ENCODE results near the gene PSMD1. TPM values are rescaled to one million over a fixed set of nuclear protein-coding genes. Genes with fewer than 3 reads are reported as not detected.
"Not testable (repeated sequence)": the region's sequence is repeated elsewhere in the genome, so short reads cannot be mapped to it uniquely, and the experiment has no call there.

PSMD1 gene
- total RNA-seq, 2 donors from 2014 or later, result 64.2 to 66.8 TPM

DNA sequence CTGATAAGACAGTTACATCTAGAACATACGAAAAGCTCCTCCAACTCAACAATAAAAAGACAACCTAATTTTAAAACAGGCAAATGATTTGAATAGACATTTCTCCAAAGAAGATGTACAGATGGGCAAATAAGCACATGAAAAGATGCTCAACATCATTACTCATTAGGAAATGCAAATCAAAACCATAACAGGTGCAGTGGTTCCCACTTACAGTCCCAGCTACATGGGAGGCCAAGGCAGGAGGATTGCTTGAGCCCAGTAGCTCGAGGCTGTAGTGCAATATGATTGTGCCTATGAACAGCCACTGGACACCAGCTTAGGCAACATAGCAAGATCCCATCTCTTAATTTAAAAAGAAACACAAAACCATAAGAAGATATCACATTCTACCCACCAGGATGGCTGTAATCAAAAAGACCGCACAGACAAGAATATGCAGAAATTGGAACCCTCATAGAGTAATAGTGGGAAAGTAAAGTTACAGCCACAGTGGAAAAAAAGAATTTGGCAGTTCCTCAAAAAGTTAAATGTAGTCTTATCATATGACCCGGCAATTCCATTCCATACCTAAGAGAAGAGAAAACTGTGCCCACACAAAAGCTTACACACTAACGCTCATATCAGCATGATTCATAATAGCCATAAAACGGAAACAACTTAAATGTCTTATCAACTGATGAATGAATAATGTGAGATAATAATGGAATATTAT, 111.2 kb downstream of the PSMD1 start:
- H3K4me1 Mint-ChIP-seq (ENCODE audit: low read depth), result peaks cover 24% of the 10 kb centered on the region
- H3K9me3 Mint-ChIP-seq, result no peaks in the 10 kb centered on the region
- no peak for DNase-seq
- peak; percentile 25 to 62 for ATAC-seq (replicated peaks in 1 of 2)
- peaks cover 8 to 23% of the 10 kb centered on the region in 2 donors for H3K36me3 Mint-ChIP-seq (ENCODE audit: insufficient read depth in 2 of 2)
- peak overlapping the region in 1 of 2 donors; percentile 19 for H3K4me3 Mint-ChIP-seq
- H3K27ac Mint-ChIP-seq, result peak overlapping the region; percentile 33
- H3K27me3 Mint-ChIP-seq (ENCODE audit: low read depth), result no peaks in the 10 kb centered on the region

DNA sequence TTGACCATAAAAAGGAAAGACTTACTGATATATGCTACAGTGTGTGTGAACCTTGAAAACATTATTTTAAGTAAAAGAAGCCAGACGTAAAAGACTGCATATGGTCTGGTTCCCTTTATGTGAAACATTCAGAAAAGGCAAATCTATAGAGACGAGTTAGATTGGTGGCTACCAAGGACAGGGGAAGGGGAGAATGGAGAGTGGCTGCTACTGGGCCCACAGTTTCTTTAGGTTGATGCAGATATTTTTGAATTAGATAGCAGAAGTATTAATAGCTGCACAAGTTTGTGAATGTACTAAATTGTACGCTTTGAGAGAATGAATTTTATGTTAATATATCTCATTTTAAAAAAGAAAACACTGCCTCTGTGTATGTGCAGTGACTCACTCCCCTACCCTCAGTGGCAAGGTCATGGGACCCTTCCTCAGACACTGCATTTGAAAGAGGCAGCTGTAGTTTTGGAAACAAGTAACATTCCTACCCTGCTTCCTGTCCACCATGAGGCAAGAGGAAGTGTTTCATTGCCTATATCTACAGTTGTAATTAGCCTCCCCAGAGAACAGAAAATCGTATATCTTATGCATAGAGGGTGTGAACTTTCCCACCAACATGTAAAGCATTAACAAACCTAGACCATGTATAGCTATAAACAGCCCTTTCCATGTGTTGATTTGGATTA, 111.9 kb downstream of the PSMD1 start:
- DNase-seq (no peak), ATAC-seq (replicated peaks in 1 of 2) (peak in 1 of 2 donors; percentile 9)
- Mint-ChIP-seq H3K4me3 (no peak overlapping the region), H3K36me3 (ENCODE audit: insufficient read depth in 2 of 2) (peaks cover 8 to 23% of the 10 kb centered on the region in 2 donors), H3K4me1 (ENCODE audit: low read depth) (peaks cover 24% of the 10 kb centered on the region), H3K27ac (peak overlapping the region; percentile 52), H3K9me3 (no peaks in the 10 kb centered on the region), H3K27me3 (ENCODE audit: low read depth) (no peaks in the 10 kb centered on the region)

DNA sequence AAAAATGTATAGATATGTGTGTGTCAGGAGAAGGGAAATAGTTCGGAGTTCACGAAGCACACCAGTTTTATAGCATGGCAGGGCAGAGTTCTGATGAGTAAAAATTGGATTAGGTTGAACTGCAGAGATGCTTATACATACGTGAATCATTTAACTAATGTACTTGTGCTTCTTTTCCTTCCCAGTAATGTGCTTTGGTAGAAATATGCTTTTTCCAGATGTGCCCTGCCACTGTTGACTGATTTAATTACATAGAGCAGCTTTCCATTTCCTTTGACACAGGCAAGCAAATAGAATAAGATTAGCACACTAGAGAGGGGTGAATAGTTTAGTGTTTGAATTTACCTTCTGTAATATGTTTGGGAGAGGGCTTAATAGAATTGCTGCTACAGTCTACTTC, 112.8 kb downstream of the PSMD1 start:
- no peak overlapping the region for H3K4me3 Mint-ChIP-seq
- H3K27me3 Mint-ChIP-seq (ENCODE audit: low read depth), result no peaks in the 10 kb centered on the region
- ATAC-seq (replicated peaks in 1 of 2) (no peak), DNase-seq (no peak)
- H3K36me3 Mint-ChIP-seq (ENCODE audit: insufficient read depth in 2 of 2), result peaks cover 8 to 25% of the 10 kb centered on the region in 2 donors
- peaks cover 24% of the 10 kb centered on the region for H3K4me1 Mint-ChIP-seq (ENCODE audit: low read depth)
- no peaks in the 10 kb centered on the region for H3K9me3 Mint-ChIP-seq
- H3K27ac Mint-ChIP-seq, result peak overlapping the region; percentile 58

DNA sequence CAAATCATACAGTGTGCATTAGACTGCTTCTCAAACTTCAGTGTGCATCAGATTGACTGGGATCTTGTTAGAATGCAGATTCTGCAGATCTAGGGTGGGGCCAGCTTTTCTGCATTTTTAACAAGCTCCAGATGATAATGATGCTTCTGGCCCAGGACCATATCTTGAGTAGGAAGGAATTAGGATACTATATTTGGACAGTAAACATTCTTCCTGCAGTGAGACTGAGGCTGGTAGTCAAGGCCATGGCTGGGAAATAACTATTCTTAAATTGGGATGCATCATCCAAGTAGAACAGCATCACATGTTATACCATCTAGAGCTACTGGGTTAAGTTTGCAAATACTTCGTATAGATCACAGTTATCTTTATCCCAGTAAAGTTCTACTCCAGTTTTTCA, 113.4 kb downstream of the PSMD1 start:
- Mint-ChIP-seq H3K4me1 (ENCODE audit: low read depth) (peaks cover 24% of the 10 kb centered on the region), H3K4me3 (no peak overlapping the region), H3K27ac (no peak overlapping the region), H3K36me3 (ENCODE audit: insufficient read depth in 2 of 2) (peaks cover 8 to 28% of the 10 kb centered on the region in 2 donors), H3K9me3 (no peaks in the 10 kb centered on the region), H3K27me3 (ENCODE audit: low read depth) (no peaks in the 10 kb centered on the region)
- DNase-seq (no peak), ATAC-seq (replicated peaks in 1 of 2) (no peak)

GRCh38 chr2:231172025-231172424, 115.4 kb downstream of the PSMD1 start:
- Mint-ChIP-seq H3K4me1 (ENCODE audit: low read depth) (peaks cover 16% of the 10 kb centered on the region), H3K27me3 (ENCODE audit: low read depth) (no peaks in the 10 kb centered on the region), H3K27ac (no peak overlapping the region), H3K4me3 (no peak overlapping the region), H3K9me3 (no peaks in the 10 kb centered on the region), H3K36me3 (ENCODE audit: insufficient read depth in 2 of 2) (peaks cover 6 to 19% of the 10 kb centered on the region in 2 donors)
- DNase-seq (no peak), ATAC-seq (replicated peaks in 1 of 2) (no peak)

- Mint-ChIP-seq H3K27ac (no peak overlapping the region), H3K9me3 (no peaks in the 10 kb centered on the region), H3K36me3 (ENCODE audit: insufficient read depth in 2 of 2) (peaks cover 6 to 14% of the 10 kb centered on the region in 2 donors), H3K4me3 (no peak overlapping the region), H3K4me1 (ENCODE audit: low read depth) (peaks cover 8% of the 10 kb centered on the region), H3K27me3 (ENCODE audit: low read depth) (no peaks in the 10 kb centered on the region)
- ATAC-seq (replicated peaks in 1 of 2) (no peak), DNase-seq (no peak)
These were observed 117.6 kb downstream of the PSMD1 start for GRCh38 chr2:231174211-231174651.

DNA sequence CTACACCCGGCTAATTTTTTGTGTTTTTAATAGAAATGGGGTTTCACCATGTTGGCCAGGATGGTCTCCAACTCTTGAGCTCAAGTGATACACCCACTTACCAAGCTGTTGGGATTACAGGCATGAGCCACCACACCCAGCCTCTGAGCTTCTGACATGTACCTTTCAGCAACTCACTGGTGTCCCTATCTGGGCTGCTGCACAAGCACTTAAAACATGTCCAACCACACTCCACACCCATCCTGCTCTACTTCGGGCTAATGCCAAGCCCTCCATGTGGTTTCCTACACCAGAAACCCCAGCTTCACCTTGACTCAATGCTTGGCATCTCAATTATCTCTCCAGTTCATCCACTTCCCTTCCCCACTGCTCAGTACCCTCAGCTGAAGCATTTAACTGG, 119.4 kb downstream of the PSMD1 start:
- no peaks in the 10 kb centered on the region for H3K27me3 Mint-ChIP-seq (ENCODE audit: low read depth)
- no peaks in the 10 kb centered on the region for H3K9me3 Mint-ChIP-seq
- no peak for ATAC-seq (replicated peaks in 1 of 2)
- peaks cover 3 to 8% of the 10 kb centered on the region in 2 donors for H3K36me3 Mint-ChIP-seq (ENCODE audit: insufficient read depth in 2 of 2)
- no peak overlapping the region for H3K4me3 Mint-ChIP-seq
- DNase-seq, result no peak
- peaks cover 17% of the 10 kb centered on the region for H3K4me1 Mint-ChIP-seq (ENCODE audit: low read depth)
- H3K27ac Mint-ChIP-seq, result no peak overlapping the region

DNA sequence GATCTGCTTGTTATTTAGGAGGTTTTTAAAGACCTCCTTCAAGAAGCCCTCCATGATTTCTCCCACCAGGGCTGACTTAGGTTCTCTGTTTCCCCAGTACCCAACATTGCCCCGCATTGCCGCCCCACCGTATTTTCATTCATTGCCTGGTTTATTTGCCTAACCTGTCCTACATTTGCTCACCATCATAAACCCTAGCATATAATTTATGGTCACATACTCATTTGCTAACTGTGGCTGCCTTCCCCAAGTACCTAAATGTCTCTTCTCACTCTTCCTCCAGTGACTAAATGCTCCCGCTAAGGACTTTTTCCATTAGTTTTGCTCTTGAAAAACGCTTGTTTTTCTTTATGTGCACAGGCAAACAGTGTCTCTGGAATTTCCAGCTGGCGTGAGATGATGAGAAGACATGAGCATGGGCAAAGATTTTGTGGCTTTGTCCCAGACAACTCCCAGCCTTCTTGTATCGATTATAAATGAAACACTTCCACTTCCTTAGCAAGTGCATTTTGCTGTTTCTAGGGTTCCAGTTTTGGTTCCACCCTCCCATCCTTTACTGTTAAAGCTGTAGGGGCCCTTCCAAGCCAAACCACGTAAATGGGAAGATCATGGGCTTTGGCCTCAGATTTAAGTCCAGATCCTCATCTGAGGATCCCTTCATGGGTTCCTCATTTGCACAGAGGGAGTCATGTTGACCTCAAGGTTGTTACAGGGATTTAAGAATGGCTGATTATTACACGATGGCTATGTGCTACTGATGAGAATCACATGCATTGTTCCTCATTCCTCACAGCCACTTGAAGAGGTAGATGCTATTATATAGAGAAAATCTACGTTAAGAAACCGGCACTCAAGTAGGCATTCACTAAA, 120.7 kb downstream of the PSMD1 start:
- H3K4me1 Mint-ChIP-seq (ENCODE audit: low read depth), result peaks cover 17% of the 10 kb centered on the region
- H3K27me3 Mint-ChIP-seq (ENCODE audit: low read depth), result no peaks in the 10 kb centered on the region
- peak overlapping the region; percentile 8 for H3K27ac Mint-ChIP-seq
- peaks cover 3 to 7% of the 10 kb centered on the region in 2 donors for H3K36me3 Mint-ChIP-seq (ENCODE audit: insufficient read depth in 2 of 2)
- no peaks in the 10 kb centered on the region for H3K9me3 Mint-ChIP-seq
- DNase-seq (no peak), ATAC-seq (replicated peaks in 1 of 2) (peak in 1 of 2 donors; percentile 50)
- H3K4me3 Mint-ChIP-seq, result no peak overlapping the region

DNA sequence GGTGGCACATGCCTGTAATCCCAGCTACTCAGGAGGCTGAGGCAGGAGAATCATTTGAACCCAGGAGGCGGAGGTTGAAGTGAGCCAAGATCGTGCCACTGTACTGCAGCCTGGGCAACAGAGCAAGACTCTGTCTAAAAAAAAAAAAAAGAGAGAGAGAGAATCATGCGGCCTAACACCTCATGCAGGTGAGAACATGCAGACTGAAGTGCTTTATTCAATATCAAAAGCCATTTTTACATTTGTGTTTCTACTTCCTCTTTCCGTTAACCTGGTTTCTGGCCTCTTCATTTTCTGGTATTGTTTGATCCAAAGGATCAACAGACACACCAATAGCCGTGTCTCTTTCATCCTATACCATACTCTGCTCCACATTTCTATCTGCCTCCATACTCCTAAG, 122.1 kb downstream of the PSMD1 start:
- H3K27me3 Mint-ChIP-seq (ENCODE audit: low read depth); H3K4me3 Mint-ChIP-seq; H3K9me3 Mint-ChIP-seq; H3K27ac Mint-ChIP-seq; ATAC-seq (replicated peaks in 1 of 2); H3K36me3 Mint-ChIP-seq (ENCODE audit: insufficient read depth in 2 of 2); DNase-seq: not testable (repeated sequence)
- peaks cover 17% of the 10 kb centered on the region for H3K4me1 Mint-ChIP-seq (ENCODE audit: low read depth)

GRCh38 chr2:231181860-231182512, 125.3 kb downstream of the PSMD1 start:
- Mint-ChIP-seq H3K4me3 (no peak overlapping the region), H3K9me3 (no peaks in the 10 kb centered on the region)

DNA sequence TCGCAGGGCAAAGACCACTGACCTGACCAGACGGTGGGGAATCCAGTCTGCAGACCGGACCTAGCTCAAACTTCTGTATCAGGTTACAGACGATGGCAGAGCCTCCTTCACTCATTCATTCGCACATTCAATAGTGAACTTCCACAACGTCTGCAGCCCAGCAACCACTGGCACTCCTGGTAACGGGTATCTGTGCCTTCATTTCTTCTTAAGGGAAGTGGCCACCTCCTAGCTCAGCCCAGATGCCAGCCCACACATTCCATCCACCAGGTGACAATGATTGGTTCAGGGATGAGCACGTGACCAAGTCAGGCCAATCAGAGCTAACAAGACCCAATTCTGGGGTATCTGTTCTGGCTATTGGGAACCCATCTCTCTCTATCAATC, 125.8 kb downstream of the PSMD1 start:
- Mint-ChIP-seq H3K36me3 (ENCODE audit: insufficient read depth in 2 of 2) (no peaks in the 10 kb centered on the region), H3K27ac (no peak overlapping the region), H3K4me3 (no peak overlapping the region), H3K4me1 (ENCODE audit: low read depth) (peaks cover 12% of the 10 kb centered on the region), H3K9me3 (no peaks in the 10 kb centered on the region), H3K27me3 (ENCODE audit: low read depth) (no peaks in the 10 kb centered on the region)
- DNase-seq (no peak), ATAC-seq (replicated peaks in 1 of 2) (no peak)

More at GRCh38 chr2:231181860-231182512, 125.3 kb downstream of the PSMD1 start:
- no peak overlapping the region for H3K27ac Mint-ChIP-seq
- H3K27me3 Mint-ChIP-seq (ENCODE audit: low read depth), result no peaks in the 10 kb centered on the region
- DNase-seq, result no peak
- H3K4me1 Mint-ChIP-seq (ENCODE audit: low read depth), result peaks cover 17% of the 10 kb centered on the region
- peaks cover 0 to 2% of the 10 kb centered on the region in 2 donors for H3K36me3 Mint-ChIP-seq (ENCODE audit: insufficient read depth in 2 of 2)
- ATAC-seq (replicated peaks in 1 of 2), result peak in 1 of 2 donors; percentile 12

DNA sequence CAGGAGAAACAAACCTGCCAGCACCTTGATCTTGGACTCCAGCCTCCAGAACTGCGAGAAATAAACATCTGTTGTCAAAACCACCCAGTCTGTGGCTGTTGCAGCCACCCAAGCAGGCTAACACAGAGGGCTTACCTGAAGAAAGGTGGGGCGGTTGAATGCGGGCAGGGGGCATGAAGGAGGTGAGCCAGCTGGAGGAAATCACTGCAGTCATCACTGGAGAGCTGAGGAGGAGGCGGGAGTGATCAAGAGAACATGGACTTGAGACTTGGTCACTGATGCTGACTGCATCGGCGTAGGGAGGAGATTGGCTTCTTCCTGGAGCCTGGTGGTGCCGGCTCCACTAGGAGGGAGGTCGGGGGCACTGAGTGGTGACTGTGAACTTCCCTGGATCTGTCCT, 127.2 kb downstream of the PSMD1 start:
- H3K4me3 Mint-ChIP-seq, result no peak overlapping the region
- peaks cover 6% of the 10 kb centered on the region for H3K27me3 Mint-ChIP-seq (ENCODE audit: low read depth)
- DNase-seq (no peak), ATAC-seq (replicated peaks in 1 of 2) (no peak)
- no peak overlapping the region for H3K27ac Mint-ChIP-seq
- no peaks in the 10 kb centered on the region for H3K9me3 Mint-ChIP-seq
- H3K36me3 Mint-ChIP-seq (ENCODE audit: insufficient read depth in 2 of 2), result no peaks in the 10 kb centered on the region
- peaks cover 9% of the 10 kb centered on the region for H3K4me1 Mint-ChIP-seq (ENCODE audit: low read depth)

Data from activated T-cell treated with anti-CD3 and anti-CD28 coated beads, Interleukin-2, amount 50 U/mL, for 72 hours (primary cell).